GM12878 (cell line): Measurements from ENCODE around the gene AGAP1.

Experiments used
- CTCF ChIP-seq, 3 experiments: IDR thresholded peaks in 2 of 3; conservative IDR thresholded peaks in 1 of 3; 2 replicates each; pipeline ENCODE4 v1.5.1; 2011; ENCODE audit warnings: low read depth in 3 of 3, low read length in 3 of 3, mild to moderate bottlenecking in 3 of 3, control low read depth in 2 of 3, moderate library complexity in 2 of 3, inconsistent platforms in 1 of 3, mixed read lengths in 1 of 3; ENCODE audit not compliant: control insufficient read depth in 2 of 3, insufficient read depth in 1 of 3; ENCODE audit errors: extremely low read depth in 1 of 3
- DPF2 ChIP-seq: fragments of 450-650 bp; IDR thresholded peaks from 2 replicates; pipeline ENCODE4 v1.6.1; 2017; ENCODE audit warnings: mild to moderate bottlenecking
- IKZF1 ChIP-seq: fragments of 450-650 bp; conservative IDR thresholded peaks from 2 replicates; pipeline ENCODE4 v1.6.1; 2017; ENCODE audit warnings: antibody characterized with exemption, mild to moderate bottlenecking
- NFYB ChIP-seq: IDR thresholded peaks from 2 replicates; pipeline ENCODE4 v1.6.1; 2011; ENCODE audit warnings: low read depth, mild to moderate bottlenecking, low read length, improper control_type of control experiment, moderate library complexity; ENCODE audit not compliant: insufficient read depth
- SPI1 ChIP-seq: IDR thresholded peaks from 2 replicates; pipeline ENCODE4 v1.6.1; 2011; ENCODE audit warnings: low read depth, mild to moderate bottlenecking, low read length, moderate library complexity, borderline replicate concordance; ENCODE audit not compliant: insufficient read depth
- ZNF274 ChIP-seq: IDR thresholded peaks from one replicate; pipeline ENCODE4 v1.8.0; 2011; ENCODE audit not compliant: insufficient read length, insufficient read depth

- TF ChIP-seq CTCF (IDR thresholded peaks at IDR 0.05 in 2 of 3, conservative IDR thresholded peaks at IDR 0.05 in 1 of 3; ENCODE audit: control insufficient read depth in 2 of 3, extremely low read depth in 1 of 3, insufficient read depth in 1 of 3, low read depth in 3 of 3, low read length in 3 of 3) (no peak), ZNF274 (no peak), IKZF1 (no peak), DPF2 (no peak), SPI1 (no peak), NFYB (no peak)
Observed at GRCh38 chr2:235546436-235546835, 52.6 kb downstream of the AGAP1 start.
